HepG2 (cell line): ENCODE results near the gene BMP2K. TPM values are rescaled to one million over a fixed set of nuclear protein-coding genes. Genes with fewer than 3 reads are reported as not detected.

ENCODE experiments used
- ARID2 ChIP-seq: sonication (generic); formaldehyde crosslinking; IDR thresholded peaks from 2 replicates; pipeline ENCODE4 v1.8.1; 2022; ENCODE audit warnings: mild to moderate bottlenecking, missing genetic modification reagents, borderline replicate concordance
- CAMTA2 ChIP-seq: sonication (generic); formaldehyde crosslinking; IDR thresholded peaks from 2 replicates; pipeline ENCODE4 v1.4.0; 2020; ENCODE audit warnings: mild to moderate bottlenecking, missing genetic modification reagents, borderline replicate concordance
- CREM ChIP-seq, 2 experiments: sonication (generic) in 1 of 2; formaldehyde crosslinking in 1 of 2; IDR thresholded peaks; 2 replicates each; pipeline versions ENCODE4 v1.4.0 to v1.6.1; 2016 to 2020; ENCODE audit warnings: antibody characterized with exemption in 1 of 2, mild to moderate bottlenecking in 1 of 2, missing genetic modification reagents in 1 of 2
- ERF ChIP-seq: IDR thresholded peaks from 2 replicates; pipeline ENCODE4 v1.6.1; 2018; ENCODE audit warnings: missing biosample characterization, missing genetic modification reagents
- RBFOX2 ChIP-seq: fragments of 200-400 bp; formaldehyde crosslinking; IDR thresholded peaks from 2 replicates; pipeline ENCODE4 v1.6.1; 2017; ENCODE audit warnings: low read depth, mild to moderate bottlenecking, low read length
- SETDB1 ChIP-seq: sonication (generic); formaldehyde crosslinking; IDR thresholded peaks from 2 replicates; pipeline ENCODE4 v1.5.1; 2020; ENCODE audit warnings: missing genetic modification reagents, mild to moderate bottlenecking, borderline replicate concordance
- SUZ12 ChIP-seq: fragments of 150-350 bp; IDR thresholded peaks from 2 replicates; pipeline ENCODE4 v1.6.1; 2014; ENCODE audit warnings: low read depth, low read length
- TP53 ChIP-seq: sonication (generic); formaldehyde crosslinking; conservative IDR thresholded peaks from 2 replicates; pipeline ENCODE4 v1.4.0; 2020; ENCODE audit warnings: missing genetic modification reagents
- ZBTB38 ChIP-seq: sonication (generic); formaldehyde crosslinking; IDR thresholded peaks from 2 replicates; pipeline ENCODE4 v1.5.1; 2020; ENCODE audit warnings: mild to moderate bottlenecking, missing genetic modification reagents
- ZNF446 ChIP-seq: sonication (generic); formaldehyde crosslinking; IDR thresholded peaks from 2 replicates; pipeline ENCODE4 v1.5.0; 2020; ENCODE audit warnings: mild to moderate bottlenecking, missing genetic modification reagents
- polyA plus RNA-seq, 8 experiments: library from polyadenylated mRNA; depleted of rRNA in 3 of 8; stranded (reverse) in 7 of 8; unstranded in 1 of 8; fragments of >200 nt; fragmentation: Illumina TruSeq in 4 of 8; extraction: Trizol in 4 of 8; gene quantifications; 2 replicates each; pipeline versions ENCODE4 v1.2.1 to v1.2.3, GENCODE V29; 2011 to 2016; ENCODE audit warnings: low read depth in 4 of 8, missing spikeins in 1 of 8, mixed read lengths in 1 of 8; ENCODE audit not compliant: insufficient read depth in 1 of 8
- total RNA-seq, 5 experiments: library from RNA; depleted of rRNA; stranded (reverse); fragments of >200 nt; fragmentation: Illumina TruSeq; extraction: Trizol; gene quantifications; 2 replicates each; pipeline ENCODE4 v1.2.3, GENCODE V29; 2016; ENCODE audit warnings: low read depth in 1 of 5
- TF ChIP-seq, protein P1 (sequence below): sonication (generic); formaldehyde crosslinking; IDR thresholded peaks from 2 replicates; pipeline ENCODE4 v1.5.1; 2020; ENCODE audit warnings: mild to moderate bottlenecking, missing genetic modification reagents, moderate library complexity
- TF ChIP-seq, protein P2 (sequence below): sonication (generic); formaldehyde crosslinking; IDR thresholded peaks from 2 replicates; pipeline ENCODE4 v1.8.0; 2022; ENCODE audit warnings: mild to moderate bottlenecking, missing genetic modification reagents
- TF ChIP-seq, protein P3 (sequence below): sonication (generic); formaldehyde crosslinking; IDR thresholded peaks from 2 replicates; pipeline ENCODE4 v1.8.1; 2023; ENCODE audit warnings: mild to moderate bottlenecking, moderate library complexity, missing genetic modification reagents
- TF ChIP-seq, protein P4 (sequence below): sonication (generic); formaldehyde crosslinking; IDR thresholded peaks from 2 replicates; pipeline ENCODE4 v1.4.0; 2020; ENCODE audit warnings: missing genetic modification reagents
- TF ChIP-seq, protein P5 (sequence below): sonication (generic); formaldehyde crosslinking; IDR thresholded peaks from 2 replicates; pipeline ENCODE4 v1.5.0; 2020; ENCODE audit warnings: missing genetic modification reagents
- TF ChIP-seq, protein P6 (sequence below): sonication (generic); formaldehyde crosslinking; conservative IDR thresholded peaks from 2 replicates; pipeline ENCODE4 v1.5.0; 2020; ENCODE audit warnings: missing genetic modification reagents
- TF ChIP-seq, protein P7 (sequence below): sonication (generic); formaldehyde crosslinking; IDR thresholded peaks from 2 replicates; pipeline ENCODE4 v1.8.1; 2023; ENCODE audit warnings: missing genetic modification reagents, inconsistent platforms, borderline replicate concordance

Gene BMP2K
- total and polyA plus RNA-seq, 2 of the 13 experiments (the other 11 are each of a cell fraction or from before 2014, with no cell fraction given) = 8.6 to 15.2 TPM

DNA sequence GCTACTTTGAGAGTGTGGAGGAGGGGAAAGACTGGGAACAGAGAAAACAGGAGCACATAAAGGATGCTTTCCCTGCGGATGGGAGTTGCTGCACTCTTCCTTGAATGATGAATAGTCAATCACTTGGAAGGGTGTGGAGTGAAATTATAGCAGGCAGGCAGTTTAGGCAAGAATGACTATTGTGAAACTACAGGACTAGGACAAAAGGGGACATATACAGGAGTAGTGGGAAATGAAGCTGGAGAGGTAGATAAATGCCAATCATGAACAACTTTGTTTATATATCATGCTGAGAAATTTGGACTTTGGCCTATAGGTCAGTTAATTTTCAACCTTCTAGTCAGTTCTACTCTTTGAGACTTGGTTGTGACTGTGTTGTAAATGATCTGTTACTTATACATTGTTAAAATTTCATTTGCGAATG is 86.2 kb downstream of the BMP2K start (continued):
- TF ChIP-seq, protein P1, sequence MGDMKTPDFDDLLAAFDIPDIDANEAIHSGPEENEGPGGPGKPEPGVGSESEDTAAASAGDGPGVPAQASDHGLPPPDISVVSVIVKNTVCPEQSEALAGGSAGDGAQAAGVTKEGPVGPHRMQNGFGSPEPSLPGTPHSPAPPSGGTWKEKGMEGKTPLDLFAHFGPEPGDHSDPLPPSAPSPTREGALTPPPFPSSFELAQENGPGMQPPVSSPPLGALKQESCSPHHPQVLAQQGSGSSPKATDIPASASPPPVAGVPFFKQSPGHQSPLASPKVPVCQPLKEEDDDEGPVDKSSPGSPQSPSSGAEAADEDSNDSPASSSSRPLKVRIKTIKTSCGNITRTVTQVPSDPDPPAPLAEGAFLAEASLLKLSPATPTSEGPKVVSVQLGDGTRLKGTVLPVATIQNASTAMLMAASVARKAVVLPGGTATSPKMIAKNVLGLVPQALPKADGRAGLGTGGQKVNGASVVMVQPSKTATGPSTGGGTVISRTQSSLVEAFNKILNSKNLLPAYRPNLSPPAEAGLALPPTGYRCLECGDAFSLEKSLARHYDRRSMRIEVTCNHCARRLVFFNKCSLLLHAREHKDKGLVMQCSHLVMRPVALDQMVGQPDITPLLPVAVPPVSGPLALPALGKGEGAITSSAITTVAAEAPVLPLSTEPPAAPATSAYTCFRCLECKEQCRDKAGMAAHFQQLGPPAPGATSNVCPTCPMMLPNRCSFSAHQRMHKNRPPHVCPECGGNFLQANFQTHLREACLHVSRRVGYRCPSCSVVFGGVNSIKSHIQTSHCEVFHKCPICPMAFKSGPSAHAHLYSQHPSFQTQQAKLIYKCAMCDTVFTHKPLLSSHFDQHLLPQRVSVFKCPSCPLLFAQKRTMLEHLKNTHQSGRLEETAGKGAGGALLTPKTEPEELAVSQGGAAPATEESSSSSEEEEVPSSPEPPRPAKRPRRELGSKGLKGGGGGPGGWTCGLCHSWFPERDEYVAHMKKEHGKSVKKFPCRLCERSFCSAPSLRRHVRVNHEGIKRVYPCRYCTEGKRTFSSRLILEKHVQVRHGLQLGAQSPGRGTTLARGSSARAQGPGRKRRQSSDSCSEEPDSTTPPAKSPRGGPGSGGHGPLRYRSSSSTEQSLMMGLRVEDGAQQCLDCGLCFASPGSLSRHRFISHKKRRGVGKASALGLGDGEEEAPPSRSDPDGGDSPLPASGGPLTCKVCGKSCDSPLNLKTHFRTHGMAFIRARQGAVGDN = no peak
- TF ChIP-seq, protein P2, sequence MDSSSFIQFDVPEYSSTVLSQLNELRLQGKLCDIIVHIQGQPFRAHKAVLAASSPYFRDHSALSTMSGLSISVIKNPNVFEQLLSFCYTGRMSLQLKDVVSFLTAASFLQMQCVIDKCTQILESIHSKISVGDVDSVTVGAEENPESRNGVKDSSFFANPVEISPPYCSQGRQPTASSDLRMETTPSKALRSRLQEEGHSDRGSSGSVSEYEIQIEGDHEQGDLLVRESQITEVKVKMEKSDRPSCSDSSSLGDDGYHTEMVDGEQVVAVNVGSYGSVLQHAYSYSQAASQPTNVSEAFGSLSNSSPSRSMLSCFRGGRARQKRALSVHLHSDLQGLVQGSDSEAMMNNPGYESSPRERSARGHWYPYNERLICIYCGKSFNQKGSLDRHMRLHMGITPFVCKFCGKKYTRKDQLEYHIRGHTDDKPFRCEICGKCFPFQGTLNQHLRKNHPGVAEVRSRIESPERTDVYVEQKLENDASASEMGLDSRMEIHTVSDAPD = no peak
- TF ChIP-seq TP53 (CRISPR knock-in tag) (no peak; the same call in 1 of the 2 replicates), RBFOX2 (no peak), ZBTB38 (no peak), ARID2 (no peak), ZNF446 (CRISPR knock-in tag) (no peak), CAMTA2 (no peak), CREM (IDR thresholded peaks at IDR 0.05) (peak; percentile 33; the same call in 1 of the 2 replicates), CREM (CRISPR knock-in tag; IDR thresholded peaks at IDR 0.05) (no peak), SETDB1 (CRISPR knock-in tag) (peak; percentile 96; the same call in 1 of the 2 replicates), SUZ12 (no peak), ERF (peak; percentile 63; the same call in 1 of the 2 replicates)
- TF ChIP-seq, protein P3, sequence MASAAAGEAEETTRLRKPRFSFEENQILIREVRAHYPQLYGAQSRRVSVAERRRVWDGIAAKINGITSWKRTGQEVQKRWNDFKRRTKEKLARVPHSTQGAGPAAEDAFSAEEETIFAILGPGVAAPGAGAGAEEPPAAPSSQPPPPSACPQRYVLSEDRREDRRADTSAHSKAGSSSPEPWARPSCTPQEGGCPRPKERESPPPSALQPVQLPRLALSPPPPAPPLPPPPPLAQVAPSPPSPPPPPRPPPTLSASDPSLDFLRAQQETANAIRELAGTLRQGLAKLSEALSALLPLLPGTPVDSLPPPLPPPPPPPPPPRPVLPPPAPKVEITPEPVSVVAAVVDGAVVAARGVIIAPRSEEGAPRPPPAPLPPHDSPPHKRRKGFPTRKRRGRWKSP (CRISPR knock-in tag) = no peak
- TF ChIP-seq, protein P4, sequence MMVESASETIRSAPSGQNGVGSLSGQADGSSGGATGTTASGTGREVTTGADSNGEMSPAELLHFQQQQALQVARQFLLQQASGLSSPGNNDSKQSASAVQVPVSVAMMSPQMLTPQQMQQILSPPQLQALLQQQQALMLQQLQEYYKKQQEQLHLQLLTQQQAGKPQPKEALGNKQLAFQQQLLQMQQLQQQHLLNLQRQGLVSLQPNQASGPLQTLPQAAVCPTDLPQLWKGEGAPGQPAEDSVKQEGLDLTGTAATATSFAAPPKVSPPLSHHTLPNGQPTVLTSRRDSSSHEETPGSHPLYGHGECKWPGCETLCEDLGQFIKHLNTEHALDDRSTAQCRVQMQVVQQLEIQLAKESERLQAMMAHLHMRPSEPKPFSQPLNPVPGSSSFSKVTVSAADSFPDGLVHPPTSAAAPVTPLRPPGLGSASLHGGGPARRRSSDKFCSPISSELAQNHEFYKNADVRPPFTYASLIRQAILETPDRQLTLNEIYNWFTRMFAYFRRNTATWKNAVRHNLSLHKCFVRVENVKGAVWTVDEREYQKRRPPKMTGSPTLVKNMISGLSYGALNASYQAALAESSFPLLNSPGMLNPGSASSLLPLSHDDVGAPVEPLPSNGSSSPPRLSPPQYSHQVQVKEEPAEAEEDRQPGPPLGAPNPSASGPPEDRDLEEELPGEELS (CRISPR knock-in tag) = peak; percentile 67
- TF ChIP-seq, protein P5, sequence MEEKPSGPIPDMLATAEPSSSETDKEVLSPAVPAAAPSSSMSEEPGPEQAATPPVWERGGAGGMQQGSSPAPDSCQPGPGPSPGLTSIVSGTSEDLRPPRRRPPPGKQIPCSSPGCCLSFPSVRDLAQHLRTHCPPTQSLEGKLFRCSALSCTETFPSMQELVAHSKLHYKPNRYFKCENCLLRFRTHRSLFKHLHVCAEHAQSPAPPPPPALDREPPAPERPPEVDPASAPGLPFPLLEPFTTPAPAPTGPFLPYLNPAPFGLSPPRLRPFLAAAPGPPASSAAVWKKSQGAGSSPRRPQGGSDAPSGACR (CRISPR knock-in tag) = no peak
- TF ChIP-seq, protein P6, sequence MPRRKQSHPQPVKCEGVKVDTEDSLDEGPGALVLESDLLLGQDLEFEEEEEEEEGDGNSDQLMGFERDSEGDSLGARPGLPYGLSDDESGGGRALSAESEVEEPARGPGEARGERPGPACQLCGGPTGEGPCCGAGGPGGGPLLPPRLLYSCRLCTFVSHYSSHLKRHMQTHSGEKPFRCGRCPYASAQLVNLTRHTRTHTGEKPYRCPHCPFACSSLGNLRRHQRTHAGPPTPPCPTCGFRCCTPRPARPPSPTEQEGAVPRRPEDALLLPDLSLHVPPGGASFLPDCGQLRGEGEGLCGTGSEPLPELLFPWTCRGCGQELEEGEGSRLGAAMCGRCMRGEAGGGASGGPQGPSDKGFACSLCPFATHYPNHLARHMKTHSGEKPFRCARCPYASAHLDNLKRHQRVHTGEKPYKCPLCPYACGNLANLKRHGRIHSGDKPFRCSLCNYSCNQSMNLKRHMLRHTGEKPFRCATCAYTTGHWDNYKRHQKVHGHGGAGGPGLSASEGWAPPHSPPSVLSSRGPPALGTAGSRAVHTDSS (CRISPR knock-in tag) = no peak
- TF ChIP-seq, protein P7, sequence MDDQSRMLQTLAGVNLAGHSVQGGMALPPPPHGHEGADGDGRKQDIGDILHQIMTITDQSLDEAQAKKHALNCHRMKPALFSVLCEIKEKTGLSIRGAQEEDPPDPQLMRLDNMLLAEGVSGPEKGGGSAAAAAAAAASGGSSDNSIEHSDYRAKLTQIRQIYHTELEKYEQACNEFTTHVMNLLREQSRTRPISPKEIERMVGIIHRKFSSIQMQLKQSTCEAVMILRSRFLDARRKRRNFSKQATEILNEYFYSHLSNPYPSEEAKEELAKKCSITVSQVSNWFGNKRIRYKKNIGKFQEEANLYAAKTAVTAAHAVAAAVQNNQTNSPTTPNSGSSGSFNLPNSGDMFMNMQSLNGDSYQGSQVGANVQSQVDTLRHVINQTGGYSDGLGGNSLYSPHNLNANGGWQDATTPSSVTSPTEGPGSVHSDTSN = no peak
